Ascending aorta (tissue), 2 donors: Measurements from ENCODE around the gene KDM8. TPM values are rescaled to one million over a fixed set of nuclear protein-coding genes. Genes with fewer than 3 reads are reported as not detected.

Experiments used
- DNase-seq, 2 donors: peaks; one replicate each; pipeline ENCODE4 v3.0.0-alpha.2; 2019; ENCODE audit warnings: low spot score in 2 of 2
- H3K27ac ChIP-seq, 2 donors: fragments of 200-600 bp; sonication (generic); one replicate each; pipeline ENCODE4 v1.5.1; 2016 to 2017; ENCODE audit warnings: mild to moderate bottlenecking in 1 of 2
- H3K27me3 ChIP-seq: fragments of 200-600 bp; sonication (generic); one replicate; pipeline ENCODE4 v1.5.1; 2017
- H3K36me3 ChIP-seq, 2 donors: fragments of 200-600 bp; sonication (generic); one replicate each; pipeline ENCODE4 v1.5.1; 2016
- H3K4me1 ChIP-seq, 2 donors: fragments of 200-600 bp; sonication (generic); one replicate each; pipeline ENCODE4 v1.5.1; 2016 to 2017; ENCODE audit warnings: mild to moderate bottlenecking in 1 of 2
- H3K4me3 ChIP-seq, 2 donors: fragments of 200-600 bp; sonication (generic); one replicate each; pipeline ENCODE4 v1.5.1; 2016 to 2017; ENCODE audit warnings: mild to moderate bottlenecking in 1 of 2
- H3K9me3 ChIP-seq, 2 donors: fragments of 200-600 bp; sonication (generic); one replicate each; pipeline ENCODE4 v1.5.1; 2016
- intact Hi-C: fragments of 100-400 bp; cut with DNase I; formaldehyde crosslinking; loops from one replicate; pipeline ENCODE4 v1.15.1; 2023
- total RNA-seq: library from RNA; depleted of rRNA; stranded (reverse); fragments of >200 nt; gene quantifications from one replicate; pipeline ENCODE4 v1.1.0, GENCODE V29; 2016
- TF ChIP-seq, protein P1 (sequence below), 3 experiments: fragments of 200-600 bp in 2 of 3; fragments of 450-650 bp in 1 of 3; sonication (generic) in 2 of 3; IDR thresholded peaks; one replicate each; pipeline ENCODE4 v1.5.1; 2016 to 2019; ENCODE audit warnings: antibody characterized with exemption in 3 of 3, mild to moderate bottlenecking in 1 of 3, moderate library complexity in 1 of 3

KDM8 gene
- total RNA-seq, 1 donor from 2014 or later: 55.5 TPM

- Histone ChIP-seq H3K4me3 (no peak overlapping the region), H3K27me3 (no peaks in the 10 kb centered on the region), H3K27ac (no peak overlapping the region), H3K9me3 (no peaks in the 10 kb centered on the region), H3K4me1 (peaks cover 0 to 4% of the 10 kb centered on the region in 2 donors), H3K36me3 (peaks cover 16 to 35% of the 10 kb centered on the region in 2 donors)
- no peak for DNase-seq
- intact Hi-C loops: no loop called here
- TF ChIP-seq, protein P1, sequence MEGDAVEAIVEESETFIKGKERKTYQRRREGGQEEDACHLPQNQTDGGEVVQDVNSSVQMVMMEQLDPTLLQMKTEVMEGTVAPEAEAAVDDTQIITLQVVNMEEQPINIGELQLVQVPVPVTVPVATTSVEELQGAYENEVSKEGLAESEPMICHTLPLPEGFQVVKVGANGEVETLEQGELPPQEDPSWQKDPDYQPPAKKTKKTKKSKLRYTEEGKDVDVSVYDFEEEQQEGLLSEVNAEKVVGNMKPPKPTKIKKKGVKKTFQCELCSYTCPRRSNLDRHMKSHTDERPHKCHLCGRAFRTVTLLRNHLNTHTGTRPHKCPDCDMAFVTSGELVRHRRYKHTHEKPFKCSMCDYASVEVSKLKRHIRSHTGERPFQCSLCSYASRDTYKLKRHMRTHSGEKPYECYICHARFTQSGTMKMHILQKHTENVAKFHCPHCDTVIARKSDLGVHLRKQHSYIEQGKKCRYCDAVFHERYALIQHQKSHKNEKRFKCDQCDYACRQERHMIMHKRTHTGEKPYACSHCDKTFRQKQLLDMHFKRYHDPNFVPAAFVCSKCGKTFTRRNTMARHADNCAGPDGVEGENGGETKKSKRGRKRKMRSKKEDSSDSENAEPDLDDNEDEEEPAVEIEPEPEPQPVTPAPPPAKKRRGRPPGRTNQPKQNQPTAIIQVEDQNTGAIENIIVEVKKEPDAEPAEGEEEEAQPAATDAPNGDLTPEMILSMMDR (IDR thresholded peaks at IDR 0.05): no peak
Observed at GRCh38 chr16:27221576-27222248, 18.4 kb downstream of the KDM8 start.

DNA sequence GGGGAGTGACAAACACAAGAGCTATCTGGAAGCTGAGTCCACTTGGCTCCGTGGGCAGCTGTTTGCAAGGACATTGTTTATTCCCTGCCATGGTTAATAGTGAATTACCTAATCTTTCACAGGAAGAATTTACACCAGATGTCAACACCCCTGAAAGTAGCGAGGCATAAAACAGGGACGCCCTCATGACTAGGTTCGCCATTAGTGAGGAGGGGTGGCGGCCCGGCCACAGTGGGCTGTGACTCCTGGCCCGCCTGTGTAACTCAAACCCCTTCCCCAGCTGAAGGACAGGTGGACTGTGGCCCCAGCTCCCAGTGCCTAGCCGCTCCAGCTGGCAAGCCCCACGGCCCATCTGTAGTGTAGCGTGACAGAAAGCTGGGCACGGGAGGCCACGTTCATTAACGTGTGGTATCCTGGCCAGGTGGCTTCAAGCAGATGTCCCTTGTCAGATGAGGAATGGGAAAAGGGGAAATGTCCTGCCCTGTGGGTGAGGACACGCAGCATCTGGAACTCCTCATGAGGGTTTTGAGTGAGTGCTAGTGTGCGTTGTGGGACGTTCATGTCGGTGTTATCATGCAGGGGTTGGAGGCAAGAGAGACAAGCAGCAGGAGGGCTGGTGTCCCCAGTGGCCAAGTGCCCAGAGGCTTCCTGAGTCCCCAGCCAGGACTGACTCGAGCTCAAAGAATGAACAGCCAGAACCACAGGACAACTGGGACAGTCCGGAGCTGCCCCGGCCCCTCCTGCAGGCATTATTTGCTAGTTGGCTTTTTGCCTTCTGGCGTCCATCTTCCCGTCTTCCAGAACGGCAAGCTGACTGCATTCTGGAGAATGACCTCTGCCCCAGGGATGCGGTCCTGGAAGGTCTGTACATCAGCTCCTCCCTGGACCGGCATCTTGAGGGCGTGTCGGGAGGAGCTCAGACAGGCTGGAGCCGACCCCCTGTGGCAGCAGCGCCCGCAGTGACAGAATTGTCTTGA, 19.2 kb downstream of the KDM8 start:
- Histone ChIP-seq H3K36me3 (peaks cover 21 to 36% of the 10 kb centered on the region in 2 donors), H3K4me3 (no peak overlapping the region)
- TF ChIP-seq, protein P1 (IDR thresholded peaks at IDR 0.05): no peak

GRCh38 chr16:27223226-27223610, 19.9 kb downstream of the KDM8 start:
- no peak overlapping the region for H3K27ac ChIP-seq
- DNase-seq: no peak
- TF ChIP-seq, protein P1 (IDR thresholded peaks at IDR 0.05): no peak
- H3K27me3 ChIP-seq: no peaks in the 10 kb centered on the region
- H3K4me1 ChIP-seq: peaks cover 0 to 4% of the 10 kb centered on the region in 2 donors
- no peak overlapping the region for H3K4me3 ChIP-seq
- peaks cover 21 to 36% of the 10 kb centered on the region in 2 donors for H3K36me3 ChIP-seq
- intact Hi-C loops: no loop called here
- no peaks in the 10 kb centered on the region for H3K9me3 ChIP-seq

More for the DNA sequence above, 19.2 kb downstream of the KDM8 start:
- Histone ChIP-seq H3K4me1 (peaks cover 0 to 4% of the 10 kb centered on the region in 2 donors), H3K27ac (peak overlapping the region in 1 of 2 donors; percentile 25), H3K9me3 (no peaks in the 10 kb centered on the region), H3K27me3 (no peaks in the 10 kb centered on the region)
- DNase-seq: no peak
- intact Hi-C loops: no loop called here

DNA sequence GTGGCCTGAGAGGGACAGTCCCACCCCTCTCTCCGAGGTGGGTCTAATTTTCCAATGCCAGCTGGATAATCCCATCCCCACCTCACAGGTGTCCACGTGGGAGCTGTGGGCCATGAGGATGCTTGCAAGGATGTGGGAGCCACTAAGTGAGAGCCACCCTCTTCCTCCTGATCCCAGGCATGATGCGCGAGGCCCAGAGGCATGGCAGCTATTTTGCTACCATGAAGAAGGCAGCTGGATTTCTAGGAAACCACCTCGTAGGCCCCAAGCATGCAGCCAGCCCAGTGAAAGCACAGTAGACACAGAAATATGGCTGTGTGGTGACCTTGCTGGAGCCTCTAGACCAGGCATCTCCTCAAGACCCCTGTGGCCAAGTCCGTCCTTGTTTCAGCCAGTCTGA, 20.4 kb downstream of the KDM8 start:
- no peak overlapping the region for H3K27ac ChIP-seq
- TF ChIP-seq, protein P1 (IDR thresholded peaks at IDR 0.05): no peak
- no peak for DNase-seq
- intact Hi-C loops: no loop called here
- H3K4me1 ChIP-seq: peaks cover 0 to 4% of the 10 kb centered on the region in 2 donors
- no peaks in the 10 kb centered on the region for H3K9me3 ChIP-seq
- H3K27me3 ChIP-seq: no peaks in the 10 kb centered on the region
- peaks cover 21 to 36% of the 10 kb centered on the region in 2 donors for H3K36me3 ChIP-seq
- no peak overlapping the region for H3K4me3 ChIP-seq

DNA sequence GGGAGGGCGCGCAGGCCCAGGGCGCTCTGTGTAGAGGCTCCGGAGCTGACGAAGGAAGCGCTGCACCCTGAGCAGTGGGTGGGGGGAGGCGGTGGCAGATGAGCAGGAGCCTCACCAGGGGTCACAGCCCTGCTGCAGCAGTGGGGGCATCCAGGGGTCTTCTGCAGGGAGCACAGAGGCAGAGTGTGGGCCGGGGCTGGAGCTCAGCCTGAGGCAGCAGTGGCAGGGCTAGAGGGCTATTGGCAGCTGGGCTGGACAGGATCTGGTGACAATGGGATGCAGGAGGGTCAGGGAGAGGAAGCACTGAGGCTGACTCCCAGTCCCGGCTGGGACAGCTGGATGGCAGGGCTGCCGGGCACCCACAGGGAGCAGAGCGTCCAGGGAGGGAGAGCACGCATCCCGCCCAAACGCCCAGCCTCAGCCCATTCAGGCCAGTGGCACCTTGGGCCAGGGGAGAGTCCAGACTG, 21.0 kb downstream of the KDM8 start:
- no peak for DNase-seq
- H3K27ac ChIP-seq: no peak overlapping the region
- TF ChIP-seq, protein P1 (IDR thresholded peaks at IDR 0.05): no peak
- no peaks in the 10 kb centered on the region for H3K27me3 ChIP-seq
- H3K4me1 ChIP-seq: peaks cover 0 to 4% of the 10 kb centered on the region in 2 donors
- H3K4me3 ChIP-seq: no peak overlapping the region
- intact Hi-C loops: no loop called here
- peaks cover 21 to 32% of the 10 kb centered on the region in 2 donors for H3K36me3 ChIP-seq
- H3K9me3 ChIP-seq: no peaks in the 10 kb centered on the region
